GM23248 (cell line): ENCODE results near the gene MLC1. TPM values are rescaled to one million over a fixed set of nuclear protein-coding genes. Genes with fewer than 3 reads are reported as not detected.

Experiments used
- DNase-seq: peaks from one replicate; pipeline ENCODE4 v3.0.0-alpha.2; 2015
- H2AFZ ChIP-seq: fragments of 200-600 bp; sonication (generic); 2 replicates; pipeline ENCODE4 v1.6.1; 2016; ENCODE audit warnings: antibody characterized with exemption
- H3F3A ChIP-seq: fragments of 200-600 bp; sonication (generic); 2 replicates; pipeline ENCODE4 v1.6.1; 2016; ENCODE audit warnings: mild to moderate bottlenecking, antibody characterized with exemption, mixed run types; ENCODE audit not compliant: insufficient read depth
- H3K27ac ChIP-seq: fragments of 200-600 bp; sonication (generic); 2 replicates; pipeline ENCODE4 v1.5.1; 2016; ENCODE audit warnings: mild to moderate bottlenecking
- H3K27me3 ChIP-seq: fragments of 200-600 bp; sonication (generic); replicated peaks from 2 replicates; pipeline ENCODE4 v1.6.1; 2016; ENCODE audit warnings: mild to moderate bottlenecking; ENCODE audit not compliant: insufficient read depth
- H3K36me3 ChIP-seq: fragments of 200-600 bp; sonication (generic); 2 replicates; pipeline ENCODE4 v1.6.1; 2016; ENCODE audit warnings: low read depth, mild to moderate bottlenecking
- H3K4me1 ChIP-seq: fragments of 200-600 bp; sonication (generic); 2 replicates; pipeline ENCODE4 v1.6.1; 2016; ENCODE audit warnings: mild to moderate bottlenecking; ENCODE audit not compliant: insufficient read depth
- H3K4me2 ChIP-seq: fragments of 200-600 bp; sonication (generic); one replicate; pipeline ENCODE4 v1.6.1; 2016; ENCODE audit warnings: mild to moderate bottlenecking; ENCODE audit not compliant: unreplicated experiment
- H3K4me3 ChIP-seq: fragments of 200-600 bp; sonication (generic); 2 replicates; pipeline ENCODE4 v1.5.1; 2016; ENCODE audit warnings: mild to moderate bottlenecking
- H3K79me2 ChIP-seq: fragments of 200-600 bp; sonication (generic); 2 replicates; pipeline ENCODE4 v1.6.1; 2016; ENCODE audit warnings: mild to moderate bottlenecking; ENCODE audit not compliant: insufficient read depth
- H3K9ac ChIP-seq: fragments of 200-600 bp; sonication (generic); 2 replicates; pipeline ENCODE4 v1.6.1; 2016; ENCODE audit warnings: mild to moderate bottlenecking
- H3K9me2 ChIP-seq: fragments of 200-600 bp; sonication (generic); 2 replicates; pipeline ENCODE4 v1.6.1; 2016; ENCODE audit warnings: mixed run types, mild to moderate bottlenecking, moderate library complexity; ENCODE audit not compliant: insufficient read depth
- H3K9me3 ChIP-seq: fragments of 200-600 bp; sonication (generic); one replicate; pipeline ENCODE4 v1.6.1; 2017; ENCODE audit warnings: low read depth
- H4K20me1 ChIP-seq: fragments of 200-600 bp; sonication (generic); 2 replicates; pipeline ENCODE4 v1.6.0; 2016; ENCODE audit not compliant: insufficient read depth
- EZH2 ChIP-seq: fragments of 200-600 bp; sonication (generic); IDR thresholded peaks from 2 replicates; pipeline ENCODE4 v1.6.1; 2018; ENCODE audit warnings: antibody characterized with exemption, mild to moderate bottlenecking; ENCODE audit not compliant: insufficient read depth, poor library complexity, severe bottlenecking
- EZH2phosphoT487 ChIP-seq: fragments of 200-600 bp; sonication (generic); IDR thresholded peaks from 2 replicates; pipeline ENCODE4 v1.6.1; 2018; ENCODE audit warnings: antibody characterized with exemption, moderate library complexity, mild to moderate bottlenecking, low read depth; ENCODE audit not compliant: insufficient read depth
- WGBS, 2 experiments: methylation state at CpG; one replicate each; pipeline ENCODE4 v1.1.6; 2015 to 2017; ENCODE audit warnings: low lambda C conversion rate in 2 of 2, low coverage in 1 of 2; ENCODE audit errors: missing lambda C conversion rate in 2 of 2; 5-methylcytosine and 5-hydroxymethylcytosine counted together
- in situ Hi-C: fragments of 300-500 bp; cut with MboI; formaldehyde crosslinking; loops from 2 replicates; pipeline ENCODE4 v1.15.0; 2020
- polyA plus RNA-seq: library from polyadenylated mRNA; unstranded; fragments of >200 nt; fragmentation: Nextera tagmentation; extraction: Ambion mirVana; gene quantifications from 2 replicates; pipeline ENCODE4 v1.2.1, GENCODE V29; 2016
- total RNA-seq: library from RNA; depleted of rRNA; stranded (reverse); fragments of >200 nt; shearing (Covaris generic); gene quantifications from 2 replicates; pipeline ENCODE4 v1.2.3, GENCODE V29; 2014

Gene MLC1
- total and polyA plus RNA-seq, 2 experiments from 2014 or later: not detected

- no peak overlapping the region for H3K4me3 ChIP-seq
- no peak overlapping the region for H2AFZ ChIP-seq
- H3K9me3 ChIP-seq: no peaks in the 10 kb centered on the region
- no peaks in the 10 kb centered on the region for H3K4me1 ChIP-seq
- no peak overlapping the region for H3K4me2 ChIP-seq
- H4K20me1 ChIP-seq: no peaks in the 10 kb centered on the region
- H3K9ac ChIP-seq: no peak overlapping the region
- H3K36me3 ChIP-seq: no peaks in the 10 kb centered on the region
- TF ChIP-seq EZH2 (no peak), EZH2phosphoT487 (no peak)
- peaks cover 24% of the 10 kb centered on the region for H3K27me3 ChIP-seq
- H3K9me2 ChIP-seq: no peaks in the 10 kb centered on the region
- H3F3A ChIP-seq: no peaks in the 10 kb centered on the region
- DNase-seq: no peak
- 41 to 49% methylated on average over 3 of the region's 3 CpGs for WGBS, 2 experiments
- in situ Hi-C loops: no loop called here
- H3K79me2 ChIP-seq: no peaks in the 10 kb centered on the region
- no peak overlapping the region for H3K27ac ChIP-seq
Measured at GRCh38 chr22:50019316-50019715, 65.9 kb downstream of the MLC1 start.

- no peak overlapping the region for H3K27ac ChIP-seq
- no peak overlapping the region for H3K4me3 ChIP-seq
- H3K4me2 ChIP-seq: no peak overlapping the region
- no peaks in the 10 kb centered on the region for H3K9me2 ChIP-seq
- no peaks in the 10 kb centered on the region for H3K79me2 ChIP-seq
- H3K9ac ChIP-seq: no peak overlapping the region
- in situ Hi-C loops: no loop called here
- no peak for DNase-seq
- H3K9me3 ChIP-seq: no peaks in the 10 kb centered on the region
- no peaks in the 10 kb centered on the region for H3F3A ChIP-seq
- H3K4me1 ChIP-seq: no peaks in the 10 kb centered on the region
- no peak overlapping the region for H2AFZ ChIP-seq
- peaks cover 29% of the 10 kb centered on the region for H3K27me3 ChIP-seq
- H3K36me3 ChIP-seq: no peaks in the 10 kb centered on the region
- TF ChIP-seq EZH2phosphoT487: no peak
- no peak for TF ChIP-seq EZH2
- 68% methylated on average over 11 of the region's 11 CpGs for WGBS, 2 experiments
- no peaks in the 10 kb centered on the region for H4K20me1 ChIP-seq
Measured at GRCh38 chr22:50018608-50019285, 66.5 kb downstream of the MLC1 start.

GRCh38 chr22:50017701-50018224, 67.5 kb downstream of the MLC1 start:
- no peak for TF ChIP-seq EZH2phosphoT487
- TF ChIP-seq EZH2: no peak
- no peak overlapping the region for H2AFZ ChIP-seq
- H3K9me3 ChIP-seq: no peaks in the 10 kb centered on the region
- H3K4me1 ChIP-seq: no peaks in the 10 kb centered on the region
- H3F3A ChIP-seq: no peaks in the 10 kb centered on the region
- no peak for DNase-seq
- H3K27ac ChIP-seq: no peak overlapping the region
- 81 to 82% methylated on average over 6 of the region's 6 CpGs for WGBS, 2 experiments
- in situ Hi-C loops: no loop called here
- H3K9ac ChIP-seq: no peak overlapping the region
- H3K36me3 ChIP-seq: no peaks in the 10 kb centered on the region
- H4K20me1 ChIP-seq: no peaks in the 10 kb centered on the region
- H3K9me2 ChIP-seq: no peaks in the 10 kb centered on the region
- H3K4me2 ChIP-seq: no peak overlapping the region
- no peaks in the 10 kb centered on the region for H3K79me2 ChIP-seq
- peaks cover 38% of the 10 kb centered on the region for H3K27me3 ChIP-seq
- no peak overlapping the region for H3K4me3 ChIP-seq

GRCh38 chr22:50016988-50017700, 68.1 kb downstream of the MLC1 start:
- Histone ChIP-seq H3K9me3 (no peaks in the 10 kb centered on the region), H3K36me3 (no peaks in the 10 kb centered on the region), H3K27ac (no peak overlapping the region), H3K9me2 (no peaks in the 10 kb centered on the region), H3K27me3 (peaks cover 42% of the 10 kb centered on the region), H3K4me2 (no peak overlapping the region), H2AFZ (no peak overlapping the region), H4K20me1 (no peaks in the 10 kb centered on the region), H3K79me2 (no peaks in the 10 kb centered on the region), H3K4me3 (no peak overlapping the region), H3F3A (no peaks in the 10 kb centered on the region), H3K4me1 (no peaks in the 10 kb centered on the region), H3K9ac (no peak overlapping the region)
- in situ Hi-C loops: no loop called here
- DNase-seq: no peak
- WGBS, 2 experiments: 47% methylated on average over 17 to 21 of the region's 21 CpGs
- no peak for TF ChIP-seq EZH2
- TF ChIP-seq EZH2phosphoT487: no peak
